Endothelial cell of umbilical vein (primary cell): Measurements from ENCODE around the gene TMCC3. TPM values are rescaled to one million over a fixed set of nuclear protein-coding genes. Genes with fewer than 3 reads are reported as not detected.
"Not testable (repeated sequence)": the region's sequence is repeated elsewhere in the genome, so short reads cannot be mapped to it uniquely, and the experiment has no call there.

Source experiments
- BruUV-seq: library from RNA; stranded (reverse); fragments of 400-500 nt; replicated peaks from 2 replicates; lab custom pipeline; 2021; lab: Mats Ljungman, UMichigan
- CTCF ChIA-PET: fragments of 300-600, 350-600 bp; sonication (Branson Sonifier 250); formaldehyde crosslinking; loops from one replicate; lab custom pipeline; 2021; ENCODE audit warnings: antibody characterized with exemption, inconsistent platforms; lab: Charles Lee
- POLR2A ChIA-PET: fragments of 300-600, 350-600 bp; sonication (Branson Sonifier 250); formaldehyde crosslinking; loops from one replicate; lab custom pipeline; 2021; ENCODE audit warnings: antibody characterized with exemption, inconsistent platforms; lab: Charles Lee
- DNase-seq: peaks from one replicate; pipeline ENCODE4 v3.0.0-alpha.2; 2011; ENCODE audit warnings: low read depth, low spot score
- FAIRE-seq: peaks from 2 replicates; lab custom pipeline; 2011; peaks lifted over from hg19 to GRCh38; lab: Jason Lieb, UNC
- H2AFZ ChIP-seq: 2 replicates; pipeline ENCODE4 v1.6.0; 2012; ENCODE audit warnings: low read depth, low read length, control low read depth, inconsistent platforms
- H3K27ac ChIP-seq: 2 replicates; pipeline ENCODE4 v1.5.1; 2011; ENCODE audit warnings: low read depth, mild to moderate bottlenecking, control low read depth, low read length, moderate library complexity; ENCODE audit not compliant: insufficient read depth
- H3K27me3 ChIP-seq, 2 experiments: 2 replicates each; pipeline versions ENCODE4 v1.6.0 to v1.6.1; 2011; ENCODE audit warnings: low read length in 2 of 2, mixed read lengths in 1 of 2; ENCODE audit not compliant: control insufficient read depth in 2 of 2, insufficient read depth in 2 of 2
- H3K36me3 ChIP-seq, 2 experiments: 2 replicates in 1 of 2; 3 replicates in 1 of 2; pipeline ENCODE4 v1.5.1; 2011; ENCODE audit warnings: low read length in 2 of 2, mild to moderate bottlenecking in 1 of 2, moderate library complexity in 1 of 2; ENCODE audit not compliant: control insufficient read depth in 2 of 2, insufficient read depth in 2 of 2; ENCODE audit errors: extremely low read depth in 1 of 2
- H3K4me1 ChIP-seq: 3 replicates; pipeline ENCODE4 v1.5.1; 2011; ENCODE audit warnings: mild to moderate bottlenecking, low read length; ENCODE audit not compliant: control insufficient read depth, insufficient read depth; ENCODE audit errors: extremely low read depth
- H3K4me2 ChIP-seq: 2 replicates; pipeline ENCODE4 v1.6.1; 2011; ENCODE audit warnings: low read length, control low read depth, mixed read lengths; ENCODE audit not compliant: insufficient read depth
- H3K4me3 ChIP-seq, 3 experiments: fragments of 200-600 bp in 1 of 3; sonication (generic), shearing (Covaris generic) in 1 of 3; replicated peaks in 1 of 3; 2 replicates each; pipeline ENCODE4 v1.5.1; 2011 to 2016; ENCODE audit warnings: control low read depth in 3 of 3, low read length in 3 of 3, mild to moderate bottlenecking in 2 of 3, inconsistent platforms in 1 of 3, low read depth in 1 of 3, moderate library complexity in 1 of 3; ENCODE audit not compliant: insufficient read depth in 1 of 3
- H3K79me2 ChIP-seq: 2 replicates; pipeline ENCODE4 v1.6.0; 2012; ENCODE audit warnings: low read length, inconsistent platforms; ENCODE audit not compliant: control insufficient read depth, insufficient read depth
- H3K9ac ChIP-seq: replicated peaks from 2 replicates; pipeline ENCODE3; 2011; ENCODE audit warnings: low read length, control low read depth; ENCODE audit not compliant: insufficient read depth; ENCODE audit errors: extremely low read depth
- H3K9me1 ChIP-seq: replicated peaks from 3 replicates; pipeline ENCODE4 v1.6.0; 2011; ENCODE audit warnings: mild to moderate bottlenecking, low read length; ENCODE audit not compliant: control insufficient read depth, insufficient read depth; ENCODE audit errors: extremely low read depth
- H3K9me3 ChIP-seq: replicated peaks from 2 replicates; pipeline ENCODE4 v1.5.1; 2012; ENCODE audit warnings: low read length, inconsistent platforms; ENCODE audit not compliant: control insufficient read depth, insufficient read depth
- H4K20me1 ChIP-seq: replicated peaks from 2 replicates; pipeline ENCODE3; 2011; ENCODE audit warnings: mild to moderate bottlenecking, low read length; ENCODE audit not compliant: control insufficient read depth, insufficient read depth; ENCODE audit errors: extremely low read depth
- CTCF ChIP-seq, 2 donors: IDR thresholded peaks; 1 replicate in 1 of 2; 2 replicates in 1 of 2; pipeline ENCODE4 v1.5.1; 2011; ENCODE audit warnings: low read length in 2 of 2, mild to moderate bottlenecking in 2 of 2, moderate library complexity in 2 of 2, control low read depth in 1 of 2, inconsistent platforms in 1 of 2, low read depth in 1 of 2; ENCODE audit not compliant: insufficient read depth in 1 of 2; ENCODE audit errors: extremely low read depth in 1 of 2
- EZH2 ChIP-seq: IDR thresholded peaks from 2 replicates; pipeline ENCODE4 v1.6.1; 2012; ENCODE audit warnings: borderline replicate concordance, low read depth, mild to moderate bottlenecking, moderate library complexity, low read length, inconsistent platforms; ENCODE audit not compliant: severe bottlenecking
- FOS ChIP-seq: IDR thresholded peaks from 2 replicates; pipeline ENCODE4 v1.6.1; 2011; ENCODE audit warnings: mild to moderate bottlenecking, low read length, moderate library complexity, borderline replicate concordance; ENCODE audit not compliant: insufficient read depth
- GATA2 ChIP-seq: IDR thresholded peaks from 2 replicates; pipeline ENCODE4 v1.7.0; 2011; ENCODE audit warnings: low read depth, mild to moderate bottlenecking, moderate library complexity, mixed read lengths, low read length; ENCODE audit not compliant: insufficient read length, insufficient read depth
- JUN ChIP-seq: IDR thresholded peaks from 2 replicates; pipeline ENCODE4 v1.6.1; 2011; ENCODE audit warnings: borderline replicate concordance, low read depth; ENCODE audit not compliant: insufficient read length, insufficient read depth
- MAX ChIP-seq: IDR thresholded peaks from 2 replicates; pipeline ENCODE4 v1.6.1; 2011; ENCODE audit not compliant: insufficient read depth, insufficient read length
- MYC ChIP-seq: IDR thresholded peaks from one replicate; pipeline ENCODE4 v1.6.1; 2011; ENCODE audit warnings: mild to moderate bottlenecking, low read depth, low read length
- POLR2A ChIP-seq: IDR thresholded peaks from 2 replicates; pipeline ENCODE4 v1.6.1; 2012; ENCODE audit warnings: low read depth, mild to moderate bottlenecking, control low read depth, low read length
- POLR2AphosphoS5 ChIP-seq: IDR thresholded peaks from 2 replicates; pipeline ENCODE4 v1.6.1; 2012; ENCODE audit warnings: low read depth, mild to moderate bottlenecking, control low read depth, low read length, moderate library complexity; ENCODE audit not compliant: insufficient read depth
- dilution Hi-C: fragments of 300-500 bp; cut with MboI; formaldehyde crosslinking; loops from one replicate; pipeline ENCODE4 v1.15.0; 2019; ENCODE audit warnings: low sequenced_read_pairs; ENCODE audit not compliant: extremely low pct_ligation_motif_present
- intact Hi-C: fragments of 100-400 bp; cut with micrococcal nuclease; formaldehyde crosslinking; loops from one replicate; pipeline ENCODE4 v1.10.0; 2022
- polyA plus RNA-seq, 4 experiments: library from polyadenylated mRNA; depleted of rRNA in 3 of 4; stranded (reverse) in 3 of 4; unstranded in 1 of 4; fragments of >200 nt; gene quantifications; 2 replicates each; pipeline versions ENCODE4 v1.2.1 to v1.2.3, GENCODE V29; 2011 to 2012; ENCODE audit warnings: missing spikeins in 1 of 4
- total RNA-seq: library from RNA; stranded (reverse); gene quantifications from 2 replicates; pipeline ENCODE4 v1.2.3, GENCODE V29; 2021

The TMCC3 gene
- total and polyA plus RNA-seq, 2 donors (not counting 3 experiments of a cell fraction or from before 2014, with no cell fraction given): 13.5 to 30.4 TPM

DNA sequence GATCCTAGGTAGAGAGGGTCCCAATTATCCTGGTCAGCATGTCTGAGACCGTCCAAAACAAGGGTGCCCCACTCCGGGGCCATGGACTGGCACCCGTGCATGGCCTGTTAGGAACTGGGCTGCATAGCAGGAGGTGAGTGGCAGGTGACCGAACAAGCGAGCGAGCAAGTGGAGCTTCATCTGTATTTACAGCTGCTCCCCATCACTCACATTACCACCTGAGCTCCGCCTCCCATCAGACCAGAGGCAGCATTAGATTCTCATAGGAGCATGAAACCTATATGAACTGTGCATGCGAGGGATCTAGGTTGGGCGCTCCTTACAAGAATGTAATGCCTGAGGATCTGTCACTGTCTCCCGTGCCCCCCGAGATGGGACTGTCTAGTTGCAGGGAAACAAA lies 44.4 kb upstream of the TMCC3 start:
- ChIA-PET CTCF (no interaction called here), POLR2A (no interaction called here)
- intact Hi-C loops (no loop called here), dilution Hi-C loops (no loop called here)
- FAIRE-seq: no peak
- Histone ChIP-seq H2AFZ (no peak overlapping the region), H3K4me3 (no peak overlapping the region), H3K9me3 (no peaks in the 10 kb centered on the region), H3K27me3 (no peaks in the 10 kb centered on the region), H3K27ac (no peak overlapping the region), H3K36me3 (no peaks in the 10 kb centered on the region), H3K79me2 (no peaks in the 10 kb centered on the region), H3K4me1 (peaks cover 13% of the 10 kb centered on the region), H3K9ac (no peak overlapping the region), H3K9me1 (no peaks in the 10 kb centered on the region), H4K20me1 (no peaks in the 10 kb centered on the region), H3K4me2 (no peak overlapping the region)
- no peak for DNase-seq
- BruUV-seq: no TSS peak
- TF ChIP-seq MAX (no peak), EZH2 (no peak), GATA2 (no peak), CTCF (IDR thresholded peaks at IDR 0.05; ENCODE audit: extremely low read depth in 1 of 2, insufficient read depth in 1 of 2, low read depth in 1 of 2, low read length in 2 of 2) (no peak), MYC (no peak), JUN (no peak), FOS (no peak), POLR2A (no peak), POLR2AphosphoS5 (no peak)

DNA sequence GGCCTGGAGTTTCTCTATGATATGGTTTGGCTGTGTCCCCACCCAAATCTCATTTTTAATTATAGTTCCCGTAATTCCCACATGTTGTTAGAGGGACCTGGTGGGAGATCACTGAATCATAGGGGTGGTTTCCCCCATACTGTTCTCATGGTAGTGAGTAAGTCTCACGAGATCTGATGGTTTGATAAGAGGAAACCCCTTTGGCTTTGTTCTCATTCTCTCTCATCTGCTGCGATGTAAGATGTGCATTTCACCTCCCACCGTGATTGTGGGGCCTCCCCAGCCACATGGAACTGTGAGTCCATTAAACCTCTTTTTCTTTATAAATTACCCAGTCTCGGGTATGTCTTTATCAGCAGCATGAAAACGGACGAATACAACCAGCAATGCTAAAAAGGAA lies 42.5 kb upstream of the TMCC3 start:
- H3K36me3 ChIP-seq, DNase-seq, dilution Hi-C loops, H4K20me1 ChIP-seq, H3K9me1 ChIP-seq, H3K27me3 ChIP-seq, FAIRE-seq, BruUV-seq, H3K4me3 ChIP-seq, H2AFZ ChIP-seq, POLR2A ChIA-PET, H3K79me2 ChIP-seq, H3K9me3 ChIP-seq, intact Hi-C loops, H3K9ac ChIP-seq, H3K27ac ChIP-seq, CTCF ChIA-PET, H3K4me2 ChIP-seq: not testable (repeated sequence)
- H3K4me1 ChIP-seq: peaks cover 20% of the 10 kb centered on the region
